ENCODE results near the gene HPSE2.

HPSE2 gene

GRCh38 chr10:98449287-98449686, 786.4 kb downstream of the HPSE2 start:
- no peak for TF ChIP-seq ZNF565 (CRISPR knock-in tag; conservative IDR thresholded peaks at IDR 0.05; ENCODE audit: low read depth)
- TF ChIP-seq POU6F1 (CRISPR knock-in tag; IDR thresholded peaks at IDR 0.05; ENCODE audit: borderline replicate concordance, low read depth): no peak
- TF ChIP-seq TSHZ2 (CRISPR knock-in tag; IDR thresholded peaks at IDR 0.05): no peak
- no peak for TF ChIP-seq CSRNP3 (CRISPR knock-in tag; IDR thresholded peaks at IDR 0.05)
- TF ChIP-seq ZC3H10 (CRISPR knock-in tag; IDR thresholded peaks at IDR 0.05): no peak
- TF ChIP-seq ARNTL (CRISPR knock-in tag; IDR thresholded peaks at IDR 0.05; ENCODE audit: borderline replicate concordance, low read depth): no peak
- TF ChIP-seq SNAI2 (CRISPR knock-in tag; IDR thresholded peaks at IDR 0.05): no peak
- no peak for TF ChIP-seq ZFP3 (CRISPR knock-in tag; IDR thresholded peaks at IDR 0.05)
- TF ChIP-seq RARB (CRISPR knock-in tag; IDR thresholded peaks at IDR 0.05): no peak
- no peak for TF ChIP-seq ZNF70 (CRISPR knock-in tag; IDR thresholded peaks at IDR 0.05)
- no peak for TF ChIP-seq ZFP30 (CRISPR knock-in tag; IDR thresholded peaks at IDR 0.05)
- no peak for TF ChIP-seq CSDC2 (CRISPR knock-in tag; IDR thresholded peaks at IDR 0.05)
- no peak for TF ChIP-seq TOX (CRISPR knock-in tag; IDR thresholded peaks at IDR 0.05; ENCODE audit: borderline replicate concordance)
- no peak for TF ChIP-seq GLIS3 (CRISPR knock-in tag; IDR thresholded peaks at IDR 0.05)
- no peak for ATAC-seq

- 0 out of 2 replicates have a peak, but pooled peaks have one; percentile 27 for TF ChIP-seq PATZ1 (CRISPR knock-in tag; IDR thresholded peaks at IDR 0.05; ENCODE audit: borderline replicate concordance)
- no peak for TF ChIP-seq ISL1 (CRISPR knock-in tag; IDR thresholded peaks at IDR 0.05)
- TF ChIP-seq ZFP3 (CRISPR knock-in tag; IDR thresholded peaks at IDR 0.05): 0 out of 2 replicates have a peak, but pooled peaks have one; percentile 47
- TF ChIP-seq TOX (CRISPR knock-in tag; IDR thresholded peaks at IDR 0.05; ENCODE audit: borderline replicate concordance): no peak
- peak; percentile 90; the same call in 1 of the 2 replicates for TF ChIP-seq ARNTL (CRISPR knock-in tag; IDR thresholded peaks at IDR 0.05; ENCODE audit: borderline replicate concordance, low read depth)
Observed at GRCh38 chr10:98446661-98447221, 788.9 kb downstream of the HPSE2 start, which contains the start of gene HPS1. Gene HPS1, minus strand, starts transcription at chr10:98446935. Its CDS starts 3,695 bp downstream, at chr10:98443240.

GRCh38 chr10:98446151-98446660, 789.4 kb downstream of the HPSE2 start:
- TF ChIP-seq CREB5 (CRISPR knock-in tag; IDR thresholded peaks at IDR 0.05; ENCODE audit: low read depth): no peak
- TF ChIP-seq ESRRG (CRISPR knock-in tag; IDR thresholded peaks at IDR 0.05): no peak
- no peak for TF ChIP-seq OSR1 (CRISPR knock-in tag; IDR thresholded peaks at IDR 0.05)
- TF ChIP-seq ZFP30 (CRISPR knock-in tag; IDR thresholded peaks at IDR 0.05): no peak
- TF ChIP-seq CSRNP3 (CRISPR knock-in tag; IDR thresholded peaks at IDR 0.05): no peak
- TF ChIP-seq TOX (CRISPR knock-in tag; IDR thresholded peaks at IDR 0.05; ENCODE audit: borderline replicate concordance): no peak
- TF ChIP-seq TCF4 (CRISPR knock-in tag; IDR thresholded peaks at IDR 0.05; ENCODE audit: borderline replicate concordance): no peak
- TF ChIP-seq POU6F1 (CRISPR knock-in tag; IDR thresholded peaks at IDR 0.05; ENCODE audit: borderline replicate concordance, low read depth): no peak
- TF ChIP-seq ISL1 (CRISPR knock-in tag; IDR thresholded peaks at IDR 0.05): no peak
- TF ChIP-seq ZC3H10 (CRISPR knock-in tag; IDR thresholded peaks at IDR 0.05): no peak
- no peak for TF ChIP-seq BACH2 (CRISPR knock-in tag; IDR thresholded peaks at IDR 0.05; ENCODE audit: borderline replicate concordance)
- TF ChIP-seq GLIS3 (CRISPR knock-in tag; IDR thresholded peaks at IDR 0.05): no peak
- no peak for TF ChIP-seq ARNTL (CRISPR knock-in tag; IDR thresholded peaks at IDR 0.05; ENCODE audit: borderline replicate concordance, low read depth)
- TF ChIP-seq PATZ1 (CRISPR knock-in tag; IDR thresholded peaks at IDR 0.05; ENCODE audit: borderline replicate concordance): no peak
- peak; percentile 75 for ATAC-seq

More at GRCh38 chr10:98446661-98447221, 788.9 kb downstream of the HPSE2 start, which contains the start of gene HPS1:
- ATAC-seq: peak; percentile 97
